Measurements from ENCODE around the gene PKNOX1.

DNA sequence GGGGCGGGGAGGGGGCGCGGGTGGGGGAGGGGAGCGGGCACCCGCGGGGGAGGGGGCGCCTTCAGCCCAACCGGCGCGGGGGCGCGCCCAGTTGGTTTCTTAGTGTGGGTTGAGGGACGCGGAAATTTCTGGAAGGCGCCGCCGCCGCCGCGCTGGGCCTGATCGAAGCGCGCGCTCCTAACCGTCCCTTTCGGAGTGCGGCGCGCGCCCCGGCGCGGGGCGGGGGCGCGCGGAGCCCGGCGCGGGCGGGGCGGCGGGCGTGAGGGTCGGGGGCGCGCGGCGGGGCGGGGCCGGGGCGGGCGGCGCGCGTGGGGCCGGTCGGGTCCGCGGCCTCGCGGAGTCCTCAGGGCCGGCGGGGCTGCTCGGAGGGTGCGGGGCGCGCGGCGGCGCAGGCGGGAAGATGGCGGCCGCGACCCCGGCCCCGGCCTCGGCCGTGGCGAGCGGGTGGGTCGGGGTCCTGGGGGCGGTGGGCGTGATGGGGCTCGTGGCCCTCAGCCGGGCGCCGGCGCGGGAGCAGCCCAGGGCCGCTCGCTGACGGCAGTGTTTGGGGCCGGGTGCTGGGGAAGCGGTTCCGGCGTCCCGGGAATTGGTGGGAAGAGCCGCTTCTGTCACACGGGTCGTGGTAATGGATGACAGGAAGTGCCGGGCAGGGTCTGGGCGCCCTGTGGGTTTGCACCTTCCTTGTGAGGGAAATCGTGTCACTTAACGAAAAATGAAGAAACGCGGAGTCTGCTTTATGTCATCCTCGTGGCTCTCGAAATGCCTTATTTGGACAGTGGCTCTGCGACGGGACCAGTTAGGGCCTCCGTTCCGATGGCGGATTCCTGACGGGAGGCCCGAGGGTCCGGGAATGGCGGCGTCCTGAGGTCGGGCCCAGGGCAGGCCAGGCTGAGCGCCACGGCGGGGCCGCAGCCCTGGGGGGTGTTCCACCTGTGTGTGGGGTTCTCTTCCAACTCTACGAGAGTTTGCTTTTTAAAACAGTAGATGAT lies 764 bp downstream of the PKNOX1 start:
- TF ChIP-seq POLR2A (IDR thresholded peaks at IDR 0.05): no peak
- TF ChIP-seq CTCF (IDR thresholded peaks at IDR 0.05): no peak
